ENCODE data around the gene C12orf76.
A peak's percentile ranks its signal among the peaks of the same experiment; 100 is the strongest.

The C12orf76 gene

GRCh38 chr12:109994401-109995175, 53.7 kb downstream of the C12orf76 start:
- DNase-seq = peak; percentile 13 to 48

GRCh38 chr12:109993091-109993490, 55.2 kb downstream of the C12orf76 start:
- DNase-seq = no peak

GRCh38 chr12:109991586-109991985, 56.7 kb downstream of the C12orf76 start:
- DNase-seq = no peak
